HepG2 (cell line): ENCODE data around the gene CCDC174.

ENCODE experiments used
- BRF2 ChIP-seq: sonication (generic); formaldehyde crosslinking; IDR thresholded peaks from 2 replicates; pipeline ENCODE4 v1.8.1; 2022; ENCODE audit warnings: mild to moderate bottlenecking, missing genetic modification reagents
- CTCF ChIP-seq: sonication (generic); formaldehyde crosslinking; IDR thresholded peaks from 2 replicates; pipeline ENCODE4 v1.5.0; 2020; ENCODE audit warnings: mild to moderate bottlenecking, missing genetic modification reagents, moderate library complexity
- GABPB1 ChIP-seq: IDR thresholded peaks from 2 replicates; pipeline ENCODE4 v1.6.1; 2016; ENCODE audit warnings: mild to moderate bottlenecking, missing genetic modification reagents, moderate library complexity, missing compliant biosample characterization
- GPN1 ChIP-seq: sonication (generic); formaldehyde crosslinking; IDR thresholded peaks from 2 replicates; pipeline ENCODE4 v1.5.1; 2020; ENCODE audit warnings: missing genetic modification reagents, borderline replicate concordance
- KDM5B ChIP-seq: sonication (generic); formaldehyde crosslinking; IDR thresholded peaks from 2 replicates; pipeline ENCODE4 v1.4.0; 2020; ENCODE audit warnings: missing genetic modification reagents, mild to moderate bottlenecking, borderline replicate concordance
- REST ChIP-seq, 2 experiments: IDR thresholded peaks; 2 replicates each; pipeline ENCODE4 v1.6.1; 2011 to 2012; ENCODE audit warnings: low read length in 2 of 2, borderline replicate concordance in 1 of 2, low read depth in 1 of 2, mild to moderate bottlenecking in 1 of 2, moderate library complexity in 1 of 2
- SIN3A ChIP-seq: IDR thresholded peaks from 2 replicates; pipeline ENCODE4 v1.6.1; 2011; ENCODE audit warnings: low read depth, mild to moderate bottlenecking, control low read depth, low read length, borderline replicate concordance
- ZFP36L1 ChIP-seq: sonication (generic); formaldehyde crosslinking; IDR thresholded peaks from 2 replicates; pipeline ENCODE4 v1.8.0; 2022; ENCODE audit warnings: mild to moderate bottlenecking, missing genetic modification reagents, moderate library complexity
- TF ChIP-seq, protein P1 (sequence below): sonication (generic); formaldehyde crosslinking; IDR thresholded peaks from 2 replicates; pipeline ENCODE4 v1.5.0; 2020; ENCODE audit warnings: mild to moderate bottlenecking, missing genetic modification reagents, borderline replicate concordance
- TF ChIP-seq, protein P2 (sequence below): sonication (generic); formaldehyde crosslinking; conservative IDR thresholded peaks from 2 replicates; pipeline ENCODE4 v1.4.0; 2020; ENCODE audit warnings: missing genetic modification reagents

DNA sequence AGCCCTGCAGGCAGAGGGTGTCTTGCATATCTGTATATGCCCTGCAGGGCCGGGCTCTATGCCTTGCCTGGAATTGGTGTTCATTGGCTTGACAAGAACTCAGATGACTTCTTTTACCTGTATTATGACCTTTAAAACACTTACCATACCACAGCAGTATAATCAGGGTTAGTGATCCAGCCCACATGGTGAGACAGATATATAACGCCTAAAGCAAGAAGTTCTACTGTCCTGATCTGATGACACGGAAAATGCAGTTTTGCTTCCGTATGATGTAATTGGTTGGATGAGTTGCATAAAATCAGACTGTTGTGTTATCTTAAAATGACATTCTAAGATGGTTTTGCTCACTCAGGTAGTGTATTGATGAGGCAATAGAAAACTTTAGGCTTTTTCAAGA lies 9.4 kb downstream of the CCDC174 start:
- TF ChIP-seq BRF2 (CRISPR knock-in tag): no peak
- no peak for TF ChIP-seq ZFP36L1 (CRISPR knock-in tag)
- TF ChIP-seq REST (IDR thresholded peaks at IDR 0.05; ENCODE audit: borderline replicate concordance in 1 of 2, low read depth in 1 of 2, low read length in 2 of 2): no peak
- TF ChIP-seq, protein P1, sequence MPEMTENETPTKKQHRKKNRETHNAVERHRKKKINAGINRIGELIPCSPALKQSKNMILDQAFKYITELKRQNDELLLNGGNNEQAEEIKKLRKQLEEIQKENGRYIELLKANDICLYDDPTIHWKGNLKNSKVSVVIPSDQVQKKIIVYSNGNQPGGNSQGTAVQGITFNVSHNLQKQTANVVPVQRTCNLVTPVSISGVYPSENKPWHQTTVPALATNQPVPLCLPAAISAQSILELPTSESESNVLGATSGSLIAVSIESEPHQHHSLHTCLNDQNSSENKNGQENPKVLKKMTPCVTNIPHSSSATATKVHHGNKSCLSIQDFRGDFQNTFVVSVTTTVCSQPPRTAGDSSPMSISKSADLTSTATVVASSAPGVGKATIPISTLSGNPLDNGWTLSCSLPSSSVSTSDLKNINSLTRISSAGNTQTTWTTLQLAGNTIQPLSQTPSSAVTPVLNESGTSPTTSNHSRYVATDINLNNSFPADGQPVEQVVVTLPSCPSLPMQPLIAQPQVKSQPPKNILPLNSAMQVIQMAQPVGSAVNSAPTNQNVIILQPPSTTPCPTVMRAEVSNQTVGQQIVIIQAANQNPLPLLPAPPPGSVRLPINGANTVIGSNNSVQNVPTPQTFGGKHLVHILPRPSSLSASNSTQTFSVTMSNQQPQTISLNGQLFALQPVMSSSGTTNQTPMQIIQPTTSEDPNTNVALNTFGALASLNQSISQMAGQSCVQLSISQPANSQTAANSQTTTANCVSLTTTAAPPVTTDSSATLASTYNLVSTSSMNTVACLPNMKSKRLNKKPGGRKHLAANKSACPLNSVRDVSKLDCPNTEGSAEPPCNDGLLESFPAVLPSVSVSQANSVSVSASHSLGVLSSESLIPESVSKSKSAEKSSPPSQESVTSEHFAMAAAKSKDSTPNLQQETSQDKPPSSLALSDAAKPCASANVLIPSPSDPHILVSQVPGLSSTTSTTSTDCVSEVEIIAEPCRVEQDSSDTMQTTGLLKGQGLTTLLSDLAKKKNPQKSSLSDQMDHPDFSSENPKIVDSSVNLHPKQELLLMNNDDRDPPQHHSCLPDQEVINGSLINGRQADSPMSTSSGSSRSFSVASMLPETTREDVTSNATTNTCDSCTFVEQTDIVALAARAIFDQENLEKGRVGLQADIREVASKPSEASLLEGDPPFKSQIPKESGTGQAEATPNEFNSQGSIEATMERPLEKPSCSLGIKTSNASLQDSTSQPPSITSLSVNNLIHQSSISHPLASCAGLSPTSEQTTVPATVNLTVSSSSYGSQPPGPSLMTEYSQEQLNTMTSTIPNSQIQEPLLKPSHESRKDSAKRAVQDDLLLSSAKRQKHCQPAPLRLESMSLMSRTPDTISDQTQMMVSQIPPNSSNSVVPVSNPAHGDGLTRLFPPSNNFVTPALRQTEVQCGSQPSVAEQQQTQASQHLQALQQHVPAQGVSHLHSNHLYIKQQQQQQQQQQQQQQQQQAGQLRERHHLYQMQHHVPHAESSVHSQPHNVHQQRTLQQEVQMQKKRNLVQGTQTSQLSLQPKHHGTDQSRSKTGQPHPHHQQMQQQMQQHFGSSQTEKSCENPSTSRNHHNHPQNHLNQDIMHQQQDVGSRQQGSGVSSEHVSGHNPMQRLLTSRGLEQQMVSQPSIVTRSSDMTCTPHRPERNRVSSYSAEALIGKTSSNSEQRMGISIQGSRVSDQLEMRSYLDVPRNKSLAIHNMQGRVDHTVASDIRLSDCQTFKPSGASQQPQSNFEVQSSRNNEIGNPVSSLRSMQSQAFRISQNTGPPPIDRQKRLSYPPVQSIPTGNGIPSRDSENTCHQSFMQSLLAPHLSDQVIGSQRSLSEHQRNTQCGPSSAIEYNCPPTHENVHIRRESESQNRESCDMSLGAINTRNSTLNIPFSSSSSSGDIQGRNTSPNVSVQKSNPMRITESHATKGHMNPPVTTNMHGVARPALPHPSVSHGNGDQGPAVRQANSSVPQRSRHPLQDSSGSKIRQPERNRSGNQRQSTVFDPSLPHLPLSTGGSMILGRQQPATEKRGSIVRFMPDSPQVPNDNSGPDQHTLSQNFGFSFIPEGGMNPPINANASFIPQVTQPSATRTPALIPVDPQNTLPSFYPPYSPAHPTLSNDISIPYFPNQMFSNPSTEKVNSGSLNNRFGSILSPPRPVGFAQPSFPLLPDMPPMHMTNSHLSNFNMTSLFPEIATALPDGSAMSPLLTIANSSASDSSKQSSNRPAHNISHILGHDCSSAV (CRISPR knock-in tag): no peak
- no peak for TF ChIP-seq GABPB1 (CRISPR knock-in tag)
- no peak for TF ChIP-seq SIN3A
- no peak for TF ChIP-seq CTCF
- no peak for TF ChIP-seq KDM5B (CRISPR knock-in tag)
- TF ChIP-seq, protein P2, sequence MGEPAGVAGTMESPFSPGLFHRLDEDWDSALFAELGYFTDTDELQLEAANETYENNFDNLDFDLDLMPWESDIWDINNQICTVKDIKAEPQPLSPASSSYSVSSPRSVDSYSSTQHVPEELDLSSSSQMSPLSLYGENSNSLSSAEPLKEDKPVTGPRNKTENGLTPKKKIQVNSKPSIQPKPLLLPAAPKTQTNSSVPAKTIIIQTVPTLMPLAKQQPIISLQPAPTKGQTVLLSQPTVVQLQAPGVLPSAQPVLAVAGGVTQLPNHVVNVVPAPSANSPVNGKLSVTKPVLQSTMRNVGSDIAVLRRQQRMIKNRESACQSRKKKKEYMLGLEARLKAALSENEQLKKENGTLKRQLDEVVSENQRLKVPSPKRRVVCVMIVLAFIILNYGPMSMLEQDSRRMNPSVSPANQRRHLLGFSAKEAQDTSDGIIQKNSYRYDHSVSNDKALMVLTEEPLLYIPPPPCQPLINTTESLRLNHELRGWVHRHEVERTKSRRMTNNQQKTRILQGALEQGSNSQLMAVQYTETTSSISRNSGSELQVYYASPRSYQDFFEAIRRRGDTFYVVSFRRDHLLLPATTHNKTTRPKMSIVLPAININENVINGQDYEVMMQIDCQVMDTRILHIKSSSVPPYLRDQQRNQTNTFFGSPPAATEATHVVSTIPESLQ (CRISPR knock-in tag): no peak
- no peak for TF ChIP-seq GPN1 (CRISPR knock-in tag)
